ENCODE results near the gene SLC13A3. TPM values are rescaled to one million over a fixed set of nuclear protein-coding genes. Genes with fewer than 3 reads are reported as not detected.

Gene SLC13A3
- polyA plus RNA-seq, 3 donors: 17.4 to 24.8 (median 19.7) TPM

DNA sequence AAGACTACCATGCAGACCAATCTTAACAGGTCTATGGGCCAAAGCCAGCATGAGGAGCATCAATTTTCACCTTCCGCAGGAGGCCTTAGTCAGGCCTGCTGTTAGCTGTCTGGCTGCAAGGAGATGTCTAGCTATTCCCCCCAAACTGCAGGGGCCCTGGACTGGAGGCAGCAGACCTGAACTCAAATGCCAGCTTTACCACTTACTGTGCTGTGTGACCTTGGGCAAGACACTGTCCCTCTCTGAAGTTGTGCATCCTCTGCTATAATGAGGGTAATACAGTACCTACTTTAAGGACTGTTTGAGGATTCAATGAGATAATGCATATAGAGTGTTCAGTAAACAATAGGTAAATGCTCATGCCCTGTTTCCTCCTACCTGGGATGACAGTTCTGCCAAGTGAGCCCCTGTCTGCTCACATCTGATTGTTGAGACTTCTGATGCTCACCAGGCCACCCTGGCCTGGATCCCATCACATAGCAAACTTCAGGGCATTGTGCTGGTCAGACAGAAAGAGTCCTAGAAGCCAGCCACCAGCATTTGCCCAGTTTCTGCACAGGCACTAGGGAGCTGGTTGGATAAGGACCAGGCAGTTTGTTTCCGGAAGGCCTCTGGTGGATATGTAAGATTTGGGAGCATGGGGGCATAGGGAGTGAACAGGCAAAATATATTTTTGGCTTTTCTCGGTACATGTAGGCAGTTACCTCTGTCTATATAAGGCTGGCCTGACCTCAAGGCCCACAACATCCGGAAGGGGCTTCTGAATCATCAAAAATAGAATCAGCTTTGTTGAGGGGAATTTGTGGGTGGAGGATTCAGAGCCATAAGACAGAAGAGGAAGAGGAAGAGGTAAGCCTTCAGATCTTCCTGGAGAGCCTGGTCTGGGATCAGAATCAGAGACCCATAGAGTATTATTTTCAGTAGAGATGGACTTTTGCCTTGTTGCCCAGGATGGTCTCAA, 98.5 kb downstream of the SLC13A3 start:
- no peak for DNase-seq (ENCODE audit: extremely low read depth in 1 of 11, low read depth in 9 of 11, low spot score in 4 of 11)

DNA sequence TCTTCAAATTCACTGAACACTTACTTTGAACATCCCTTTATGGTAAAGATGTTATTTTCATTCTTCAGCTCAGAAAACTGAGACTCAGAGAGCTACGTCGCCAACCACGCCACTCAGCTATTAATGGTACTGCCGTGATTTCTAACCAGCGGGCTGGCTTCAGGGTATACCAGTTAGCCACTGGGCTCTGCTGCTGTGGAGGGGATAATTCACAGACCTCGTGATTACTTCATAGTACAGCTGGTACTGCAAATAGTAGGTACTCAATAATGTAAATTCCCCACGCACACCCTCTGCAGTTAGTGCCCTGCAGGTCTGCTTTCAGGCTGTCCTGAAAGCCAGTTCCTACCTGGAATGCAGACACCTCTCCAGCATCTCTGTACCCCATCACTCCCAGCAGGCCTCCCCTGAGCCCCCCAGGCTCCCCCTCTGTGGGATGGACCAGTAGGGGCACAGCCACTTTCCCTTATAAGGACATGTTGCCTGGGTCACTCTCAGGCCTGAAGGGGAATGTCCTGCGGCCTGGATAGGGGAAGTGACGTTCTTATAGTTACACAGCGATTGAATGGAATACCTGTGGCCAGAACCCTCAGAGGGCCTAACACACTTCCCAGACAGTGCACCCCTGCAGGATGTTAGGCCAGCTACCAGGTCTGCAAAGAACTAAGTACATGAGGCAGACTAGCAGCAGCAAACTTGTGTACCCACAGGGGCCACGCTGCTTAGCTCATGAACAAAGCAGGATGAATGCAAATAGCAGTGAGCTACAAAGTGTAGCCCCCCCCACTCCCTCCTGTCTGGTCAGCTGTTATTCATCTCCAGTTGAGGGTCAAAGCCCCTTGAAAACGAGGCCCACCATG, 99.5 kb downstream of the SLC13A3 start:
- no peak for DNase-seq (ENCODE audit: extremely low read depth in 1 of 11, low read depth in 9 of 11, low spot score in 4 of 11)

DNA sequence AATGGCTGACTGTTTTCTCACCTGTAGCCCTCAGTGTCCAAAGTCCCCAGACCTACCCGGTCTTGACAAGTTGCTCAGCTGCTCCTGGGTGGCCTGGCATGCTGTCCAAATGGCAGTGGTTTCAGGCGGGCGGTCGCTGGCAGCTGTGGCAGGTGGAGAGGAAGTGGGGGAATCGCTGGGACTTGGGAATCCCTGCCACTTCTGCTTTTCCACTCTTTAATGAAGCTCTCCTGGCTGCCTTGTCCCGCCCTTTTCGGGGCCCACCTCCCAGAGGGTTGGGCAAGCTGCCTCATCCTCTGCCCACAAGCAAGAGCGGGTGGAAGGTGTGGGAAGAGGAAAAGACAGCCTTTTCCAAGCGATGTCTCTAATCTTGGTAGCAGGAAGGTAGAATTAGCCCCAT, 100.8 kb downstream of the SLC13A3 start, which contains the start of gene OCSTAMP:
Gene OCSTAMP, minus strand, starts transcription at position 194 of the 400 bp plus-strand sequence. Its CDS starts 94 bp downstream, at position 100.
- no peak for DNase-seq (ENCODE audit: extremely low read depth in 1 of 11, low read depth in 9 of 11, low spot score in 4 of 11)

DNA sequence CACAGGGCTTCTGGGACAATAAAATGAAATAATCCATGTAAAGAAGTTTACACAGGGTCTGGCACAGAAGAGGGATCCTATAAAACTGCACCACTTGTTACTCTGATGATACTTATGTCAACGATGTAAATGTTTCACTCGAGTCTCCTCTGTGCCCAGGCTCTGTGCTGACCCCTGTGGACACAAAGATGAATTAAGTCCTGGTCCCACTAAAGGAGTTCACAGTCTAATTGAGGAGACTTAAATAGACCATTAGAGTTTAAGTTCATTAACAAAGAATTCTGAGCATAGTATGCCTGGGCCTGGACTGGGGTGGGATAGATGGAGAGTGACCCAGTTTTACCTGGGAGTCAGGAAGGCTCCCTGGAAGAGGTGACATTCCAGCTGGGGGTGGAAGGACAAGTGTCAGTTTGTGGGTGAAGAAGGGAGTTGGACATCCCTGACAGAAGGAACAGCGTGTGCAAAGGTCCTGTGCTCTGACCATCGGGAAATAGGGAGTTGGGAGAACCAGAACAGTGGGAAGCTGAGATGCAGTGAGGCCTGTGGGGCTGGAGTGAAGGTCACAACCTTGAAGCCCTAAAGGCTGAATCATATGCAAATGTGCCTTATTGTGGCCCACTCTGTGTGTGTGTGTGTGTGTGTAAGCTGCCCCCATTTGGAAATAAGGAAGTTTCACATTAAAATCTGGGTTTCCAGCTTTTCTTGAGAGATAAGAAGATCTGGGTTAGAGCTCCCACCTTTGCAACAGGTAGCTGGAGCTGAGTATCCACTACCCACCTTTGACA, 101.9 kb downstream of the SLC13A3 start:
- no peak for DNase-seq (ENCODE audit: extremely low read depth in 1 of 11, low read depth in 9 of 11, low spot score in 4 of 11)

DNA sequence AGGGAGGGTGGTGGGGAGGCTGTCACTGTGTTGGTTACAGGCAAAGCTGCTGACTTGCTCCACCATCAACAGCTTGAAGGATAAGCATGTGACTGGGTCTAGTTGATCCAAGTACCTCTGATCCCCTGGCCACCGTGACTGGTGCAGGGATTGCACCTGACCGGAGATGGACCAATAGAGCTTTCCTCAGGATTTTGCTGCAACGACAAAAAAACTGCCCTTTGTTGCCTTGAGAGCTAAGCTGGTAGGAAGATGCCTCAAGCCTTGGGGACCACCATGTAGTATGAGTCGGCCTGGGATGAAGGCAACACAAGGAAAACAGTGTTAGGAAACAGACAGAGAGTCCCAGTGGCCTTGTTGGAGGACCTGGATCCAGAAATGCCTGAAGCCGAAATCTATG, 102.6 kb downstream of the SLC13A3 start:
- DNase-seq (ENCODE audit: extremely low read depth in 1 of 11, low read depth in 9 of 11, low spot score in 4 of 11): no peak

DNA sequence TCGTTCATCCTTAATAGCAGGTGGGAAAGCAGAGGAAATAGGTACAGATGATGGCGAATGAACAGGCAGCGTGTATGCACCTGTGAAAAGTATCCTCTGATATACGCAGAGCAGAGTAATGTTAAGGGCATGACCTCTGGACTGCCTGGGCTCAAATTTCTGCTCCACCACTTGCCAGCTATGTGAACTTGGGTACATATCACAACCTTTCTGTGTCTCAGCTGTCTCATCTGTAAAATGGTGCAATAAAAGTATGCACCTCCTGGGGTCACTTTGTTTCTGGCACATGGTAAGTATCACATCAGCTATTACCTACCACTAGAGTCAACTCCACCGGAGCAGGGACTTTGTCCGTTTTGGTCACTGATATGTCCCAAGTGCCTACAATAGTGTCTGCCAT, 103.3 kb downstream of the SLC13A3 start:
- DNase-seq (ENCODE audit: extremely low read depth in 1 of 11, low read depth in 9 of 11, low spot score in 4 of 11): no peak

DNA sequence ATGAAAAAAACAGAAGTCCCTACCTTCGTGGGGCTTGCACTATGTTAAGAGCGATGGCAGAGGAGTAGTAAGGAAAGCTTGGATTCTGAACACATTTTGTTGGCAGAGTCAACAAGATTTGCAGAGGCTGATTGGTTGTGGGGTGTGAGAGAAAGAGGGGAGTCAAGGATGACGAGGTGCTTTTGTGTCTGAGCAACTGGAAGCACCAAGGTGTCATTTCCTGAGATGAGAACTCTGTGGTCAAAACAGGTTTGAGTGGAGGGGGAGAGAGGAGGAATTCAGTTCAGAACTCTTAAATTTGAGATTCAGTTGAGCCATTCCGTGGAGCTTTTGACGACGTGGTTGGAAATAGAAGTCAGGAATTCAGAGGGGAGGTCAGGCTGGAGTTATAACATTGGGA, 104.3 kb downstream of the SLC13A3 start:
- no peak for DNase-seq (ENCODE audit: extremely low read depth in 1 of 11, low read depth in 9 of 11, low spot score in 4 of 11)

DNA sequence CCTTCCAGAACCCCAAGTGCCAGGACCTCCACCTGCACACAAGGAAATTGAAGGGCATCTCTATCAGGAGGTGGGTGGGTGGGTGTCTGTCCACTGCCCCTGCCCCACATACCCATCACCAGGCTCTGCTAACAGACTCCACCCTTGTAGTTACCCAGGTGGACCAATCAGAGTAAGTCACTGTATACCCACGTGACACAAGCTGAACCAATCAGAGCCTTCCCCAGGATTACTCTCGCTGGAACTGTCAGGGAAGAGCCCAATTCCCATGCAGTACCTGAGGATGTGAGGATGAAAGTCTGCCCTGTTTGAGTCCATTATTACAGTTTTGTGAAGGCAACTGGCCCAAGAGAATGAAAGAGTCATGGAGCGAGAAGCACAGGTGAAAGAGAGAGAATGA, 105.0 kb downstream of the SLC13A3 start:
- DNase-seq (ENCODE audit: extremely low read depth in 1 of 11, low read depth in 9 of 11, low spot score in 4 of 11): no peak

DNA sequence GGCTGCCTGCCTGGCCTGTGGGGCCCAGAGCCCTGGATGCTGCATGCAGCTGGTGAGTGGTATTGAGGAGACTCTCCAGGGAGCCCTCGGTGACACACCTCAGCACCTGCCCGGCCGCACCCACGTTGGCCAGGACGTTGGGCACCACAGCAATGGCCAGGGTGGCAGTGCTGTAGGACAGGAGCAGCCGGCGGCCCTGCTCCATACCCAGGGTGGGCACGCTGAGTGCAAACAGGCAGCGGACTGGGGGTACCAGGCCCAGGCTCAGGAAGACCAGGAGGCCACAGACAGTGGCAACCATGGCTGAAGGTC, 105.5 kb downstream of the SLC13A3 start:
- no peak for DNase-seq (ENCODE audit: extremely low read depth in 1 of 11, low read depth in 9 of 11, low spot score in 4 of 11)

DNA sequence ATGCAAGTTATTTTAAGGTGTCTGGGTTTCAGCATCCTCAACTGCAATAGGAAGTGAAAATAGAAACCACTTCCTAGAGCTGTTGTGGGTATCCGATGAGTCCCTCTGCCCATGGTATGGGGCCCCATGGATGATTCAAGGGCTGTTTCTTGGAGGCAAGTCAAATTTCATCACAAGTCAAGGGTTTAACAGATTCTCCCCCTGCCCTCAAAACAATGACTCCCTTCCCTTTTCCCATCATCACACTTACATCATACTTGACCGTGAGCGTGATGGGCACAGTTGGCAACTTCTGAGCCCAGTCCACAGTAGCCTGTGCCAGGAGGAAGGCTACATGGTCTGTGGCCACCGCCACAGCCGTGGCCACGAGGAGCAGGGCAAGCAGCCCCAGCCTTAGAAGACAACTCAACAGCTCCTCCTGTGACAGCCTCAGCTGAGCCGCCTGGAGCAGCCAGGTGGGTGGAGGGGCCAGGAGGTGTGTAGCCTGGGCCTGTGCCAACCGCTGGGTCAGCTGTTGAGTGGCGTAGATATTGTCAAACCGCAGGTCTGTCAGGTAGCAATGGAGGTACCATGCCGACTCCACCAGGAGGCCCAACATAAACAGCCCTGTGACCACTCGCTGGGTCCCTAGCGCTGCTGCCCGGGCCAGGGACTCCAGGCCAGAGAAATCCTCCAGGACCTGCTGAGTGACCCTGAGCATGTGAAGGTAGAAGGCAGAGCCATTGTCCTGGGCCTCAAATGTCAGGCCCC, 106.0 kb downstream of the SLC13A3 start:
- no peak for DNase-seq (ENCODE audit: extremely low read depth in 1 of 11, low read depth in 9 of 11, low spot score in 4 of 11)

DNA sequence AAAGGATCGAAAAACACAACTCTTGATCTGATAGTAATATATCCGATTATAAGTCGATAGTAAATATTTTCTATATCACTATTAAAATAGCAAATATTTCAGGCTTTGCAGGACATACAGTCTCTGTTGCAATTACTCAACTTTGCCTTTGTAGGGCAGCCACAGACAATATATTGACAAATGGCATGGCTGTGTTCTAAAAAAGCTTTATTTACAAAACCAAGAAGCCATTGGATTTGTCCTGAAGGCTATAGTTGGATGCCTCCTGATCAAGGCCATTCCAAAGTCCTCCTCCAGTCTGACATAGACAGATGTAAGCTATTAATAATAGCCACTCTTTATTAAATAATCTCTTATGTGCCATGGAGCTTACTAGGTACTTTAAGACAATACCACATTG, 106.7 kb downstream of the SLC13A3 start:
- DNase-seq (ENCODE audit: extremely low read depth in 1 of 11, low read depth in 9 of 11, low spot score in 4 of 11): no peak

DNA sequence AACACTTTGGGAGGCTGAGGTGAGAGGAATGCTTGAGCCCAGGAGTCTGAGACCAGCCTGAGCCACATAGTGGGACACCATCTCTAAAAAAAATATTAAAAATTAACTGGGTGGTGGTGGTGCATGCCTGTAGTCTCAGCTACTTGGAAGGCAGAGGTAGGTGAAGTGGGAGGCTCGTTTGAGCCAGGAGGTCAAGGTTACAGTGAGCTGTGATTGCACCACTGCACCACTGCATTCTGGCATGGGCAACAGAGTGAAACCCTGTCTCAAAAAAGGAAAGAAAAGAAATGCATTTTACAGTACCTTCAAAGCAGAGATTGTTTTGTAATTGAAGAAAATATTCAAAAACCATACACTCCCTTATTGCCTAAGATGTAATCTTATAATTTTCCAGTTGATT, 107.3 kb downstream of the SLC13A3 start:
- DNase-seq (ENCODE audit: extremely low read depth in 1 of 11, low read depth in 9 of 11, low spot score in 4 of 11): no peak

DNA sequence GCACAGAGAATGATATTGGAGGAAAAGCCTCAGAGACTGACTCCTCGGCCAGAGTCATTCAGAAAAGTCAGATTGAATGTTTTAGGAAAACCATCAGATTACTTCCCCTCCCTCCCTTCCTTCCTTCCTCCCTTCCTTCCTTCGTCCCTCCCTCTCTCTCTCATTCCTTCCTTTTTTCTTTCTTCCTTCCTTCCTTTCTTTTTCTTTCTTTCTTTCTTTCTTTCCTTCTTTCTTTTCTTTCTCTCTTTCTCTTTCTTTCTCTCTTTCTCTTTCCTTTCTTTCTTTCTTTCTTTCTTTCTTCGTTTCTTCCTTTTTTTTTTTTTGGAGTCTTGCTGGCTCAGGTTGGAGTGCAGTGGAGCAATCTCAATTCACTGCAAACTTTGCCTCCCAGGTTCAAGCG, 108.2 kb downstream of the SLC13A3 start:
- DNase-seq (ENCODE audit: extremely low read depth in 1 of 11, low read depth in 9 of 11, low spot score in 4 of 11): no peak

DNA sequence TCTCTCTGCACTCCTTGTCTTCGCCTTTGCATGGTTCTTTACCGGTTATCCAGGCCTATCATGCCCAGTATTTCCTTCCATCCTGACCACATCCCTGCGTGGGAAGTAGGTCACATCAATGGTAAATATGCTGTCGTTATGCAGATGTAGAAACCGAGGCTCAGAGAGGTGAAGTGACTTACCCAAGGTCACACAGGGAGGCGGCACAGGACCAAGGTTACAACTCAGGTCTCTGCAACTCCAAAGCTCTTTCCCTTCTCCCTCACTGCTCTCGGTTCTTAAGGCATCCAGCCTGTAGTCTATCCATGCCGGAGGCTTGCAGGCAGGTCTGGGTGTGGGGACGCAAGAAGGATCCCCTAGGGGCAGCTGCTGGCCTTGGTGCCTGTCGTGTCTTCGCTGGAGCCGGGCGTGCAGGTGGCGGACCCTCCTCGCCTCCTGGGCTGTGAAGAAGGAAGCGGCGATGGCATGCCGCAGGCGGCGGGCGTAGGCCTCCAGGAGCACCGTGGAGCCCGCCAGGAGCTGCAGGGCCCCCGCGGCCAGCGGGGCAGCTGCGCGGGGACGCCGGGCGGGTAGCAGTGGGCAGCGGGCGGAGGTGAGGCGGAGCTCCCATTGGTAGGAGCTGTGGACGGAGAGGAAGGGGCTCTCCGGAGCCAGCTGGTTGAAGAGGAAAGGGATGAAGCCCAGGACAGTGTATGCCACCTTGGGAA, 109.9 kb downstream of the SLC13A3 start:
- no peak for DNase-seq (ENCODE audit: extremely low read depth in 1 of 11, low read depth in 9 of 11, low spot score in 4 of 11)

DNA sequence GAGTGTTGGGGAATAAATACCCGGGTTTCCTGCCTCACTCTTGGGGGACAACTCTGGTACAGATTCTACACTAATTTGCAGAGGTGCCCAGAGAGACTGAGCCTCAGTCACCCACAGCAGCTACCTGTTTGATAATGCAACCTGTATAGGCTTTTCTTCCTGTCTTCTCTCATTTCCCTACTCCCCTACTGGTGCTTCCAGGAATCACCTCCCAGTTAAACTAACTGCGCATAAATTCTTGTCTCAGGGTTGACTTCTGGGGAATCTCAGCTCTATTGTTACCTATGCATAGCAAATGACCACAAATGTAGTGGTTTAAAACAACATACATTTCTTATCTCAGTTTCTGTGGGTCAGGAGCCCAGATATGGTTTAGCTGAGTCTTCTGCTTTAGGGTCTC, 112.1 kb downstream of the SLC13A3 start:
- no peak for DNase-seq (ENCODE audit: extremely low read depth in 1 of 11, low read depth in 9 of 11, low spot score in 4 of 11)

DNA sequence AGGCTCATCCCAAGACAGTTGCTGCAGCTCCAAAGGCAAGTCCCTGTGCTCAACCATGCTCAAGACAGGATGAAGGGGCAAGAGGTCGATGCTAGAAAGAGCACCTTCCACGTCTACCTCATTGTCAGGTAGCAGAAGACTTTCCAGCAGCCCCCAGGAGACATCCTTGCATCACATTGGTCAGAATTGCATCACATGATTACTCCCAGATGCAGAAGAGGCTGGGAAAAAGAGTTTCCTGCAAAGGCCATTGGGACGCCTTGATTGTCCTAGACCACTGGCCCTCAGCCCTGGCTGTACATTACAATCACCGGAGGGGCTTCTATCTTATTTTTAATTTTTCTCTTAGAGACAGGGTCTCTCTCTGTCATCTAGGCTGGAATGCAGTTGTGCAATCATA, 120.6 kb downstream of the SLC13A3 start:
- no peak for DNase-seq (ENCODE audit: extremely low read depth in 1 of 11, low read depth in 9 of 11, low spot score in 4 of 11)

DNA sequence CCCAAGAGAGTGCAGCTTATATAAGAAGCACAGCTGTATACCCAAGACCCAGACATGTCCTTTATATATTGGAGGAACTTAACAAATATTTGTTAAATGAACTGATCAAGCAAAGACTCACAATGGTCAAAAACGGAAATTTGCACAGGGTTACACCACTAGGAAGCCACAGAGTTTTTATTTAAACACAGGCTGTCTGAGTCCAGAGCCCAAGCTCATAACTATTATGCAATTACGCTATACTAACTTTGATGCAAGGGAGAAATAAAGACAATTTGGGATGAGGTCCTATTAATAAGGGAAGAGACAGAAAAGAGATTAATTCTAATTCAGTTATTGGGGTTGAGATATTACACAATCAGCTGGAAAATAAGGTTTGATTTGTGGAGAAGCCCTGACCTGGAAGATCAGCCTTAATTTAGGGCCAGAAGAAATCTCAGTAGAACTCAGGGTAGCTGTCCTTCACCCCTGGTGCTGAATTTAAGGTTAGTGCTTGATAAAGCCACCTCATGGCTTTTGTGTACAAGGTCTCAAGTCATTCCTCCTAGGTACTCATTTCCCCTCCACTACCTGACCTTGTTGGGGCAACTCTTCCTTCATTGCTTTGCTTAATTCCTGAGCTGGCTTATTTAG, 127.4 kb downstream of the SLC13A3 start:
- peak in 4 of 11 donors; percentile 10 to 38 (median 19) for DNase-seq (ENCODE audit: extremely low read depth in 1 of 11, low read depth in 9 of 11, low spot score in 4 of 11)

DNA sequence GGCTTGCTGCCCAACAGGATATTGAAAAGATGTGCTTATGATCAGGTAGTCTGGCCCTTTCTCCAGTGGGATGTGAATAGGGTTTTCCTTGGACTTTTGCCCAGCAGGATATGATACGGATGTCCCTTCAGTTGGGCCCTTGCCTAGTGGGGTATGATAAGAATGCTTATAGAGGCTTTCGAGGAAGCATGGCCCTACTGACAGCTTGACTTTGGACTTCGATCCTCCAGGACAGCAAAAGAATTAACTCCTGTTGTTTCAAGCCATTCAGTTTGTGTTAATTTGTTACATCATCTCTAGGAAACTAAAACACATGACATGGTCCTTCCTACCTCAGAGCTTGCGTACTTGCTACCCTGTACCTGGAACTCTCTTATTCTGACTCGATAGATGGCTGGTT, 128.2 kb downstream of the SLC13A3 start:
- DNase-seq (ENCODE audit: extremely low read depth in 1 of 11, low read depth in 9 of 11, low spot score in 4 of 11): peak in 1 of 11 donors; percentile 2
